Endothelial cell of umbilical vein (primary cell): ENCODE results near the gene GPR146. TPM values are rescaled to one million over a fixed set of nuclear protein-coding genes. Genes with fewer than 3 reads are reported as not detected.

ENCODE experiments used
- BruUV-seq: library from RNA; stranded (reverse); fragments of 400-500 nt; replicated peaks from 2 replicates; lab custom pipeline; 2021; lab: Mats Ljungman, UMichigan
- CTCF ChIA-PET: fragments of 300-600, 350-600 bp; sonication (Branson Sonifier 250); formaldehyde crosslinking; loops from one replicate; lab custom pipeline; 2021; ENCODE audit warnings: antibody characterized with exemption, inconsistent platforms; lab: Charles Lee
- POLR2A ChIA-PET: fragments of 300-600, 350-600 bp; sonication (Branson Sonifier 250); formaldehyde crosslinking; loops from one replicate; lab custom pipeline; 2021; ENCODE audit warnings: antibody characterized with exemption, inconsistent platforms; lab: Charles Lee
- DNase-seq: peaks from one replicate; pipeline ENCODE4 v3.0.0-alpha.2; 2011; ENCODE audit warnings: low read depth, low spot score
- FAIRE-seq: peaks from 2 replicates; lab custom pipeline; 2011; peaks lifted over from hg19 to GRCh38; lab: Jason Lieb, UNC
- H2AFZ ChIP-seq: 2 replicates; pipeline ENCODE4 v1.6.0; 2012; ENCODE audit warnings: low read depth, low read length, control low read depth, inconsistent platforms
- H3K27ac ChIP-seq: 2 replicates; pipeline ENCODE4 v1.5.1; 2011; ENCODE audit warnings: low read depth, mild to moderate bottlenecking, control low read depth, low read length, moderate library complexity; ENCODE audit not compliant: insufficient read depth
- H3K27me3 ChIP-seq, 2 experiments: 2 replicates each; pipeline versions ENCODE4 v1.6.0 to v1.6.1; 2011; ENCODE audit warnings: low read length in 2 of 2, mixed read lengths in 1 of 2; ENCODE audit not compliant: control insufficient read depth in 2 of 2, insufficient read depth in 2 of 2
- H3K36me3 ChIP-seq, 2 experiments: 2 replicates in 1 of 2; 3 replicates in 1 of 2; pipeline ENCODE4 v1.5.1; 2011; ENCODE audit warnings: low read length in 2 of 2, mild to moderate bottlenecking in 1 of 2, moderate library complexity in 1 of 2; ENCODE audit not compliant: control insufficient read depth in 2 of 2, insufficient read depth in 2 of 2; ENCODE audit errors: extremely low read depth in 1 of 2
- H3K4me1 ChIP-seq: 3 replicates; pipeline ENCODE4 v1.5.1; 2011; ENCODE audit warnings: mild to moderate bottlenecking, low read length; ENCODE audit not compliant: control insufficient read depth, insufficient read depth; ENCODE audit errors: extremely low read depth
- H3K4me2 ChIP-seq: 2 replicates; pipeline ENCODE4 v1.6.1; 2011; ENCODE audit warnings: low read length, control low read depth, mixed read lengths; ENCODE audit not compliant: insufficient read depth
- H3K4me3 ChIP-seq, 3 experiments: fragments of 200-600 bp in 1 of 3; sonication (generic), shearing (Covaris generic) in 1 of 3; replicated peaks in 1 of 3; 2 replicates each; pipeline ENCODE4 v1.5.1; 2011 to 2016; ENCODE audit warnings: control low read depth in 3 of 3, low read length in 3 of 3, mild to moderate bottlenecking in 2 of 3, inconsistent platforms in 1 of 3, low read depth in 1 of 3, moderate library complexity in 1 of 3; ENCODE audit not compliant: insufficient read depth in 1 of 3
- H3K79me2 ChIP-seq: 2 replicates; pipeline ENCODE4 v1.6.0; 2012; ENCODE audit warnings: low read length, inconsistent platforms; ENCODE audit not compliant: control insufficient read depth, insufficient read depth
- H3K9ac ChIP-seq: replicated peaks from 2 replicates; pipeline ENCODE3; 2011; ENCODE audit warnings: low read length, control low read depth; ENCODE audit not compliant: insufficient read depth; ENCODE audit errors: extremely low read depth
- H3K9me1 ChIP-seq: replicated peaks from 3 replicates; pipeline ENCODE4 v1.6.0; 2011; ENCODE audit warnings: mild to moderate bottlenecking, low read length; ENCODE audit not compliant: control insufficient read depth, insufficient read depth; ENCODE audit errors: extremely low read depth
- H3K9me3 ChIP-seq: replicated peaks from 2 replicates; pipeline ENCODE4 v1.5.1; 2012; ENCODE audit warnings: low read length, inconsistent platforms; ENCODE audit not compliant: control insufficient read depth, insufficient read depth
- H4K20me1 ChIP-seq: replicated peaks from 2 replicates; pipeline ENCODE3; 2011; ENCODE audit warnings: mild to moderate bottlenecking, low read length; ENCODE audit not compliant: control insufficient read depth, insufficient read depth; ENCODE audit errors: extremely low read depth
- EZH2 ChIP-seq: IDR thresholded peaks from 2 replicates; pipeline ENCODE4 v1.6.1; 2012; ENCODE audit warnings: borderline replicate concordance, low read depth, mild to moderate bottlenecking, moderate library complexity, low read length, inconsistent platforms; ENCODE audit not compliant: severe bottlenecking
- FOS ChIP-seq: IDR thresholded peaks from 2 replicates; pipeline ENCODE4 v1.6.1; 2011; ENCODE audit warnings: mild to moderate bottlenecking, low read length, moderate library complexity, borderline replicate concordance; ENCODE audit not compliant: insufficient read depth
- GATA2 ChIP-seq: IDR thresholded peaks from 2 replicates; pipeline ENCODE4 v1.7.0; 2011; ENCODE audit warnings: low read depth, mild to moderate bottlenecking, moderate library complexity, mixed read lengths, low read length; ENCODE audit not compliant: insufficient read length, insufficient read depth
- JUN ChIP-seq: IDR thresholded peaks from 2 replicates; pipeline ENCODE4 v1.6.1; 2011; ENCODE audit warnings: borderline replicate concordance, low read depth; ENCODE audit not compliant: insufficient read length, insufficient read depth
- MYC ChIP-seq: IDR thresholded peaks from one replicate; pipeline ENCODE4 v1.6.1; 2011; ENCODE audit warnings: mild to moderate bottlenecking, low read depth, low read length
- POLR2A ChIP-seq: IDR thresholded peaks from 2 replicates; pipeline ENCODE4 v1.6.1; 2012; ENCODE audit warnings: low read depth, mild to moderate bottlenecking, control low read depth, low read length
- POLR2AphosphoS5 ChIP-seq: IDR thresholded peaks from 2 replicates; pipeline ENCODE4 v1.6.1; 2012; ENCODE audit warnings: low read depth, mild to moderate bottlenecking, control low read depth, low read length, moderate library complexity; ENCODE audit not compliant: insufficient read depth
- dilution Hi-C: fragments of 300-500 bp; cut with MboI; formaldehyde crosslinking; loops from one replicate; pipeline ENCODE4 v1.15.0; 2019; ENCODE audit warnings: low sequenced_read_pairs; ENCODE audit not compliant: extremely low pct_ligation_motif_present
- intact Hi-C: fragments of 100-400 bp; cut with micrococcal nuclease; formaldehyde crosslinking; loops from one replicate; pipeline ENCODE4 v1.10.0; 2022
- polyA plus RNA-seq, 4 experiments: library from polyadenylated mRNA; depleted of rRNA in 3 of 4; stranded (reverse) in 3 of 4; unstranded in 1 of 4; fragments of >200 nt; gene quantifications; 2 replicates each; pipeline versions ENCODE4 v1.2.1 to v1.2.3, GENCODE V29; 2011 to 2012; ENCODE audit warnings: missing spikeins in 1 of 4
- total RNA-seq: library from RNA; stranded (reverse); gene quantifications from 2 replicates; pipeline ENCODE4 v1.2.3, GENCODE V29; 2021
- TF ChIP-seq, protein P1 (sequence below), 2 donors: IDR thresholded peaks; 1 replicate in 1 of 2; 2 replicates in 1 of 2; pipeline ENCODE4 v1.5.1; 2011; ENCODE audit warnings: low read length in 2 of 2, mild to moderate bottlenecking in 2 of 2, moderate library complexity in 2 of 2, control low read depth in 1 of 2, inconsistent platforms in 1 of 2, low read depth in 1 of 2; ENCODE audit not compliant: insufficient read depth in 1 of 2; ENCODE audit errors: extremely low read depth in 1 of 2
- TF ChIP-seq, protein P2 (sequence below): IDR thresholded peaks from 2 replicates; pipeline ENCODE4 v1.6.1; 2011; ENCODE audit not compliant: insufficient read depth, insufficient read length

GPR146 gene
- total and polyA plus RNA-seq, 2 donors (not counting 3 experiments of a cell fraction or from before 2014, with no cell fraction given): 18.5 to 44.8 TPM

DNA sequence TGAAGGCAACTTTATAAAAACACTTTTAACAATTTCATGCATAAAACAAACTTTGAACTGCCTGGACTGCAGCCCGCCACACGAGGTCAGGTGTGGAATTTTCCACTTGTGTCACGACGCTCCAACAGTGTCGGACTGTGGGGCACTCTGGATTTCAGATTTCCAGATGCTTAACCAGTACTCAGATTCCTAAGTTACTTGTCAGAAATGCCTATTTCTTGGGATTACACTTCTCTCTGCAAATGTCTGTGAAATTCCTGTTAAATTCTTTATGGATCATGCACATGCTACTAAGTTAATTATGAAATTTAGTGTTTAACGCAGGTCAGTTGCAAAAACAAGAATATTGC lies 43.1 kb downstream of the GPR146 start:
- H3K4me3 ChIP-seq: no peak overlapping the region
- no peak overlapping the region for H3K9ac ChIP-seq
- no peaks in the 10 kb centered on the region for H3K79me2 ChIP-seq
- POLR2A ChIA-PET: no interaction called here
- no TSS peak for BruUV-seq
- no peak overlapping the region for H2AFZ ChIP-seq
- DNase-seq: no peak
- dilution Hi-C loops (no loop called here), intact Hi-C loops (loop anchor here (1.0 to 5.0 kb wide), 4 partner anchors 35 to 89 kb away; partner anchors contain the start of gene ZFAND2A)
- TF ChIP-seq POLR2A (no peak), EZH2 (no peak), POLR2AphosphoS5 (no peak), MYC (no peak), JUN (no peak), FOS (no peak), GATA2 (no peak)
- TF ChIP-seq, protein P1, sequence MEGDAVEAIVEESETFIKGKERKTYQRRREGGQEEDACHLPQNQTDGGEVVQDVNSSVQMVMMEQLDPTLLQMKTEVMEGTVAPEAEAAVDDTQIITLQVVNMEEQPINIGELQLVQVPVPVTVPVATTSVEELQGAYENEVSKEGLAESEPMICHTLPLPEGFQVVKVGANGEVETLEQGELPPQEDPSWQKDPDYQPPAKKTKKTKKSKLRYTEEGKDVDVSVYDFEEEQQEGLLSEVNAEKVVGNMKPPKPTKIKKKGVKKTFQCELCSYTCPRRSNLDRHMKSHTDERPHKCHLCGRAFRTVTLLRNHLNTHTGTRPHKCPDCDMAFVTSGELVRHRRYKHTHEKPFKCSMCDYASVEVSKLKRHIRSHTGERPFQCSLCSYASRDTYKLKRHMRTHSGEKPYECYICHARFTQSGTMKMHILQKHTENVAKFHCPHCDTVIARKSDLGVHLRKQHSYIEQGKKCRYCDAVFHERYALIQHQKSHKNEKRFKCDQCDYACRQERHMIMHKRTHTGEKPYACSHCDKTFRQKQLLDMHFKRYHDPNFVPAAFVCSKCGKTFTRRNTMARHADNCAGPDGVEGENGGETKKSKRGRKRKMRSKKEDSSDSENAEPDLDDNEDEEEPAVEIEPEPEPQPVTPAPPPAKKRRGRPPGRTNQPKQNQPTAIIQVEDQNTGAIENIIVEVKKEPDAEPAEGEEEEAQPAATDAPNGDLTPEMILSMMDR (IDR thresholded peaks at IDR 0.05; ENCODE audit: extremely low read depth in 1 of 2, insufficient read depth in 1 of 2, low read depth in 1 of 2, low read length in 2 of 2): no peak
- TF ChIP-seq, protein P2, sequence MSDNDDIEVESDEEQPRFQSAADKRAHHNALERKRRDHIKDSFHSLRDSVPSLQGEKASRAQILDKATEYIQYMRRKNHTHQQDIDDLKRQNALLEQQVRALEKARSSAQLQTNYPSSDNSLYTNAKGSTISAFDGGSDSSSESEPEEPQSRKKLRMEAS: no peak
- no peaks in the 10 kb centered on the region for H3K9me1 ChIP-seq
- H4K20me1 ChIP-seq: no peaks in the 10 kb centered on the region
- H3K27me3 ChIP-seq: no peaks in the 10 kb centered on the region
- no peak overlapping the region for H3K27ac ChIP-seq
- H3K9me3 ChIP-seq: no peaks in the 10 kb centered on the region
- peaks cover 21% of the 10 kb centered on the region for H3K4me1 ChIP-seq
- peak overlapping the region; percentile 74 for H3K4me2 ChIP-seq
- FAIRE-seq: peak; percentile 63
- peaks cover 0 to 2% of the 10 kb centered on the region in 2 experiments for H3K36me3 ChIP-seq
- CTCF ChIA-PET: interaction anchor here (0.7 to 2.9 kb wide), 8 partner anchors 13 to 117 kb away, joined by 3 to 22 read pairs (median 8); a partner anchor contains a TSS
